T-cell (primary cell): Measurements from ENCODE around the gene IDI2. TPM values are rescaled to one million over a fixed set of nuclear protein-coding genes. Genes with fewer than 3 reads are reported as not detected.

ENCODE experiments used
- total RNA-seq, 35 experiments: library from RNA in 6 of 35; stranded (reverse) in 6 of 35; fragments of 120-200 nt in 1 of 35; gene quantifications; one replicate each; pipeline versions ENCODE4 v1.2.1 to v1.2.4 and lab custom pipeline; 2013 to 2026

The IDI2 gene
- total RNA-seq, 5 donors from 2014 or later (not counting 1 experiment from before 2014, with no cell fraction given) = not detected

Other genes with a start within 250 kb of the IDI2 start
- gene LARP4B, start 94.2 kb downstream of the IDI2 start, total RNA-seq = 100 to 1,000 TPM in 1 of 5 donors, 10 to 100 TPM in 4; 77.2 to 108 (median 94.0) TPM
- gene GTPBP4, start 37.4 kb downstream of the IDI2 start, total RNA-seq = 10 to 100 TPM; 44.6 to 59.1 (median 47.5) TPM
- 100 to 1,000 TPM in 2 of 5 donors, 10 to 100 TPM in 3; 26.2 to 166 (median 32.8) TPM for gene IDI1, start 23.3 kb upstream of the IDI2 start, total RNA-seq
- gene WDR37, start 30.5 kb upstream of the IDI2 start, total RNA-seq = 10 to 100 TPM; 34.6 to 40.4 (median 37.3) TPM